ENCODE results near the gene PIP5KL1.

The PIP5KL1 gene

GRCh38 chr9:127930231-127931091 lies at the start of gene PIP5KL1:
PIP5KL1 (minus strand) TSS chr9:127930777; CDS start chr9:127930752, 25 bp downstream.
- DNase-seq = peak; percentile 93

- DNase-seq = no peak
These were observed 49.6 kb upstream of the PIP5KL1 start for GRCh38 chr9:127980060-127980705.

- no peak for DNase-seq
These were observed 48.9 kb upstream of the PIP5KL1 start for GRCh38 chr9:127979333-127980059.

- no peak for DNase-seq
These were observed 48.4 kb upstream of the PIP5KL1 start for GRCh38 chr9:127979015-127979332.

GRCh38 chr9:127977884-127978647 lies 47.5 kb upstream of the PIP5KL1 start:
- peak; percentile 68 for DNase-seq

GRCh38 chr9:127977009-127977883 lies 46.7 kb upstream of the PIP5KL1 start:
- DNase-seq = peak; percentile 6

GRCh38 chr9:127976498-127976897 lies 45.9 kb upstream of the PIP5KL1 start:
- no peak for DNase-seq

- DNase-seq = no peak
These were observed 45.1 kb upstream of the PIP5KL1 start for GRCh38 chr9:127975376-127976315.

- DNase-seq = no peak
These were observed 44.2 kb upstream of the PIP5KL1 start for GRCh38 chr9:127974769-127975261.

- no peak for DNase-seq
These were observed 43.6 kb upstream of the PIP5KL1 start for GRCh38 chr9:127974001-127974768.

- DNase-seq = no peak
These were observed 42.8 kb upstream of the PIP5KL1 start for GRCh38 chr9:127973169-127974000.

GRCh38 chr9:127972236-127972871 lies 41.8 kb upstream of the PIP5KL1 start:
- no peak for DNase-seq

- DNase-seq = no peak
These were observed 41.0 kb upstream of the PIP5KL1 start for GRCh38 chr9:127971357-127972235.

GRCh38 chr9:127970401-127971313 lies 40.1 kb upstream of the PIP5KL1 start:
- no peak for DNase-seq

GRCh38 chr9:127968700-127969383 lies 38.3 kb upstream of the PIP5KL1 start:
- DNase-seq = no peak

Measured in 8988T (cell line).